Measurements from ENCODE around the gene PPARA.

- no peak for TF ChIP-seq RAD21 (IDR thresholded peaks at IDR 0.05; ENCODE audit: low read depth)
- TF ChIP-seq REST (IDR thresholded peaks at IDR 0.05; ENCODE audit: low read depth) = no peak
- no peak for TF ChIP-seq CEBPB (IDR thresholded peaks at IDR 0.05)
- TF ChIP-seq EGR1 (IDR thresholded peaks at IDR 0.05) = no peak
- no peak for TF ChIP-seq TAF1 (IDR thresholded peaks at IDR 0.05; ENCODE audit: low read depth)
- no peak for TF ChIP-seq YY1 (IDR thresholded peaks at IDR 0.05; ENCODE audit: low read depth)
- no peak for TF ChIP-seq FOXM1 (IDR thresholded peaks at IDR 0.05; ENCODE audit: borderline replicate concordance, low read depth)
- no peak for TF ChIP-seq USF1 (IDR thresholded peaks at IDR 0.05)
- TF ChIP-seq TEAD4 (IDR thresholded peaks at IDR 0.05) = no peak
- TF ChIP-seq CREB1 (IDR thresholded peaks at IDR 0.05; ENCODE audit: low read depth) = no peak
- TF ChIP-seq TCF12 (IDR thresholded peaks at IDR 0.05; ENCODE audit: low read depth) = no peak
- TF ChIP-seq ZBTB7A (IDR thresholded peaks at IDR 0.05; ENCODE audit: low read depth) = no peak
- TF ChIP-seq EP300 (IDR thresholded peaks at IDR 0.05; ENCODE audit: borderline replicate concordance) = no peak
- TF ChIP-seq NFIC (IDR thresholded peaks at IDR 0.05) = no peak
Observed at GRCh38 chr22:46225631-46226030, 75.3 kb downstream of the PPARA start.
